ENCODE measurements around the gene PROC.

The PROC gene

DNA sequence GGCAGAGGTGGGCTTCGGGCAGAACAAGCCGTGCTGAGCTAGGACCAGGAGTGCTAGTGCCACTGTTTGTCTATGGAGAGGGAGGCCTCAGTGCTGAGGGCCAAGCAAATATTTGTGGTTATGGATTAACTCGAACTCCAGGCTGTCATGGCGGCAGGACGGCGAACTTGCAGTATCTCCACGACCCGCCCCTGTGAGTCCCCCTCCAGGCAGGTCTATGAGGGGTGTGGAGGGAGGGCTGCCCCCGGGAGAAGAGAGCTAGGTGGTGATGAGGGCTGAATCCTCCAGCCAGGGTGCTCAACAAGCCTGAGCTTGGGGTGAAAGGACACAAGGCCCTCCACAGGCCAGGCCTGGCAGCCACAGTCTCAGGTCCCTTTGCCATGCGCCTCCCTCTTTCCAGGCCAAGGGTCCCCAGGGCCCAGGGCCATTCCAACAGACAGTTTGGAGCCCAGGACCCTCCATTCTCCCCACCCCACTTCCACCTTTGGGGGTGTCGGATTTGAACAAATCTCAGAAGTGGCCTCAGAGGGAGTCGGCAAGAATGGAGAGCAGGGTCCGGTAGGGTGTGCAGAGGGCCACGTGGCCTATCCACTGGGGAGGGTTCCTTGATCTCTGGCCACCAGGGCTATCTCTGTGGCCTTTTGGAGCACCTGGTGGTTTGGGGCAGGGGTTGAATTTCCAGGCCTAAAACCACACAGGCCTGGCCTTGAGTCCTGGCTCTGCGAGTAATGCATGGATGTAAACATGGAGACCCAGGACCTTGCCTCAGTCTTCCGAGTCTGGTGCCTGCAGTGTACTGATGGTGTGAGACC, at the start of gene PROC:
Gene PROC (plus strand): TSS at position 128 of the 812 bp plus-strand sequence. CDS start 1,516 bp downstream, outside the sequence.
- no peak for DNase-seq

DNA sequence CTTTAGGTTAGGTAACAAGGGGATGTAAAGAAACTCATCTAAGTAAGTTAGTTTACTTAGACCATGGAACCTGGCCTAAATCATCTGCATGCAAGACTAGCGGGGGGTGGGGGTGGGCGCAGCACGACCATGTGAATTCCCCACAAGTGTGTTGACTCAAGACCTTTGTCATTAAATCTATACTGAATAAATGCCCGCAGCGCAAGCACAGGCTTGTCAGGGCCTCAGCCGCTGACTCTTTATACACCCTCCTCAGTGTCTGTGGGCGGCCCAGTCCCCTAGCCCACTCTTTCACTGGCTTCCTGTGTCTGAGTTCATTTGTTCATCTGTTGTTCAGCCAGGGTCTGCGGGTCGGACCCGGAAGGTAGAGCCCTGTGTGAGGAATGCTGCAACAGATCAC, 48.2 kb upstream of the PROC start:
- DNase-seq: no peak

- no peak for DNase-seq
These were observed 47.2 kb upstream of the PROC start for GRCh38 chr2:127371037-127371436.

DNA sequence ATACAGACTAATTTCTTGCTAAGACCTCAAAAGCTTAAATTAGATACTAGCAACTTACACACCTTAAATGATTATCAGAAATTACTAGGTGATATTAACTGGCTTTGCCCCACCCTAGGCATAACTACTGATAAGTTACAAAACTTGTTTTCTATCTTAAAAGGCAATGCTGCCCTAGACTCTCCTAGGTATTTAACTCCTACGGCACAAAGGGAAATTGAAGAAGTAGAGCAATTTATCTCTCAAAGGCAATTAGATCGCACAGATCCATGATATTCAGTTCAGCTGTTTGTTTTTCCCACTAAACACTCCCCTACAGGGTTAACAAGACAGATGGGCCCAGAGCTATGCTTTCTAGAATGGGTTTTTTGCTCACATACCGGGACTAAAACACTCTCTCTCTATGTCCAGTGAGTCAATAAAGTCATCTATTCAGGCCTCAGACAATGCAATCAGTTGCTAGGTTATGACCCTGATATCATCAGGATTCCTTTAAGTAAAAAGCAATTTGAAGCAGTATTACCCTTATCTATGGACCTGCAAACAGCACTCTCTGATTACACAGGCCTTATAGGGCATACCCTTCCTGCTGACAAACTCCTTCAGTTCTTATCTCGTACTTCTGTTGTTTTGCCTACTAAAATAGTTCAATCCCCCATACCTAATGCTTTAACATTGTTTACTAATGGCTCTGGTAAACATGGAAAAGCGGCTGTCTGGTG, 44.7 kb upstream of the PROC start:
- no peak for DNase-seq

GRCh38 chr2:127376257-127376656, 42.0 kb upstream of the PROC start:
- no peak for DNase-seq

- DNase-seq: no peak
These were observed 41.0 kb upstream of the PROC start for GRCh38 chr2:127377262-127377661.

GRCh38 chr2:127378720-127379119, 39.5 kb upstream of the PROC start:
- DNase-seq: no peak

DNA sequence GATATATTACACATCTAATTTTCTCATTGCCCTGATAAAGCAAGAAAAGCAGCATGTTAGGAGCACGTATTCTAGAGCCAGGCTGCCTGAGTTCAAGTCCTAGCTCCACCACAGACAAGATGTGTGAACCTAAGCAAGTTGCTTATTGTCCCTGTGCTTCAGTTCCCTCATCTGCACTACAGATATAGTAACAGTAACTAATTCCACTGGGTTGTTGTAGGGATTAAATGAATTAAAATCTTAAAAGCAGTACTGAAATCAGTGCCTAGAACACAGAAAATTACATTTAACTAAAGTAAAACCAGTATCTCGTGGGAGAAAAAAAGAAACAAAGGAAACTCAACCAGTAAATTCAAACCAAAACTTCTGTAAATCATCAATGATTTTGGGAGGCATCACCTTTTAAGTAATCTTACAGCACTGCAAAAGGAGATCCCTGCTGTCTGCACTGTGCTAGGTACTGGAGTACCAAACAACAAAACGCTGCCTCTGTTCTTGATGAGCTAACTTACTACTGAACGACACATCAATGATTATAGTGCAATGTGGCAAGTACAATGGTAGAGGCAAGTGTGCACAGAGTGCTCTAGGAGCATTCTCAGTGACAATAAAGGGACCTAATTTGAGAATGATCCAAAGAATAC, 38.4 kb upstream of the PROC start:
- DNase-seq: no peak

DNA sequence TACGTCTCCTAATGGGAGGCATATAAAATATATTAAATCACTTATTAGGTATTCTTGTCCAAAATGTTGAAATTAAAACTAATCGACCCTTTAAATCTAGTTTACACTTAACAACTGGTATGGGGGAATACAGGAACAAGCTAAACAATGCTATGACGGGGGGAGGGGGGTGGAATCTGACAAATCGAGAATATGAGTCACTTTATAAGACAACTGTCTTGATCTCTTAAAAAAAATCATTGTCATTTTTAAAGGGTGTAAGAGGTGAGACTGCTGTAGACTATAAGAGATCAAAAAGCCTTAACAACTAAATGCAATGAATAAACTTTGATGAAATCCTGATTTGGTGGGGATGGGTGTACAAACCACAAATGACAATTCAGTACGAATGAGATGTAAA, 36.5 kb upstream of the PROC start:
- no peak for DNase-seq

- DNase-seq: no peak
These were observed 35.4 kb upstream of the PROC start for GRCh38 chr2:127382831-127383230.

DNA sequence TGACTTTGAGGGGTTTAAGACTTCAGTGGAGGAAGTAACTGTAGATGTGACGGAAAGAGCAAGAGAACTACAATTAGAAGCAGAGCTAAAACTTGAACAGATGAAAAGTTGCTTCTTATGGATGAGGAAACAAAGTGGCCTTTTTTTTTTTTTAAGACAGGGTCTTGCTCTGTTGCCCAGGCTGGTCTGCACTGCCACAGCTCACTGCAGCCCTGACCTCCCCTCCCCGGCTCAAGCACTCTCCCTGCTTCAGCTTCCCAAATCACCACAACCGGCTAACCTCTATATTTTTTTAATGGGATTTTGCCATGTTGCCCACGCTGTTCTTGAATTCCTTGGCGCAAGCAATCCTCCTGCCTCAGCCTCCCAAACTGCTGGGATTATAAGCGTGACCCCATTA, 33.7 kb upstream of the PROC start:
- DNase-seq: no peak

GRCh38 chr2:127386246-127386645, 32.0 kb upstream of the PROC start:
- DNase-seq: no peak

DNA sequence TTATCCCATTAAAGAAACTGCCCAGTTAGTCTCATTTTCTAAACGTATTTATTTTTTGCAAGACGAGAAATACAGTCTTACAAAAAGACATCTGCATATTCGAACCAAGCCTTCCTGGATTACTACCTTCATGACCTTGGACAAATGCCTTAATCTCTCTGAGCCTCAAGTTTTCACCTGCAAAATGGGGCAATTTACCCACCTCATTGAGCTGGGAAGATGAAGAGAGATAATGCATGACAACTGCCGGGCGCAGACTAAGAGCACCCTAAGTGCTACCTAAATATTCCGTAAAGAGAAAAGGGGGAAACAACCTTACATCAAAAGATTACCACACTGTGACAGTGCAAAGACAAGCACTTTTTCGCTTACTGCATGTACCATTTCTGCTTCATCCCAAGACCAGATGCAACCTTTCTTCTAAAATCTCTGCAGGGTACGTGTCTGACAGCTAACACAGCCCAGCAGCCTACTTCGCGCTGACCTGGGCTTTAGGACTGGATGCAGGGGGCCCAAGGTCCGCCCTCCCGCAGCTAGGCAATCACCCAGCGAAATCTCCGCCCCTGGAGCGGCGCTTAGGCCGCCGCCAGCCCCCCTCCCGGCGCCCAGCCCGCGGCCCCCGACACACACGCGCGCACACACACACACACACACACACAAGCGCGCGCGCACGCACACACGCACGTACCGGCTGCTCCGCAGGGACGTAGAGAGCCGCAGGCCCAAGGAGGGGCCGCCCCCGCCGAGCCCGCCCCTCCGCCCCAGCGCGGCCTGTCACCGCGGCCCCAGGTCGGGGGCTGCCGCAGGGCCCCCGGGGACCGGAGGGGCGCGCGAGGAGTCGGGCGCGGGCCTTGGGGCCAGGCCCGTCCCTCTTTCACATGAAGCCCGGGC, 31.2 kb upstream of the PROC start:
- DNase-seq: peak; percentile 85 to 87

DNA sequence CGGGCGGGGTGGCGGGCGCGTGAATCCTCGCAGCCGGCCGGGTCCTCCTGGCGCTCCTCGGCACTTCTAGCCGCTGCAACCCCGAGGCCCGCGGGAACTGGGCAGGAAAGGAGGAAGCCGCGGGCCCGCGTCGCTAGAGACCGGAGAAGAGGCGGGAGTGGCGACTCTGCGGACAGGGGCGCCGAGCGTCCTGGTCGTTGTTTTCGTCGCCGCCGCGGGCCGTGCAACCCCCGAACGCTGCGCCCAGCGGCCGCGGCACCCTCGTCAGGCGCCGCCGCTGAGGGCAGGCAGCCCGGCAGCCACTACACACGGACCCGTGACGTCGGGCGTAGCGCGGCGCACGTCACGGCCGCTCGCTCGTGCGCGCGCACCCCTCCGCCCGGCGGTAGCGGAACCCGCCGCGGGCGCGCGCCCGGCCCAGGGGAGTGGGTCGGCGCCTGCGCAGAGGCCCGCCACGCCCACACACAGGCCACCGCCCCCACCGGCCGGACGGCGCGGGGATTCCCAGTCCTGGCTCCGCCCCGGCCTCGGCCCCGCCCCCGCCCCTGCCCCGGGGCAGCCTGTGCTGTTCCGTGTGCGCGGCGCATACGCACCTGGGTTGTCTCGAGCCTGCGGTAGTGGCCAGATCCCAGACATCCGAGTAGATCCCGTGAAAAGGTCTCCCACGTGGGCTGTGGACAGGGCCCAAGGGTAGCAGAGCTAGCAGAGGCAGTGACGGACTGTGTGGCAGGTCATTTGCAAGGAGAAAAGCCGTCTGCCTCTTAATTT, 30.4 kb upstream of the PROC start, which contains the start of gene MAP3K2:
Gene MAP3K2 (minus strand): TSS at position 321 of the 768 bp plus-strand sequence. CDS start 44,846 bp downstream, outside the sequence.
- DNase-seq: peak; percentile 94 to 97

GRCh38 chr2:127388423-127389164, 29.6 kb upstream of the PROC start:
- DNase-seq: no peak

DNA sequence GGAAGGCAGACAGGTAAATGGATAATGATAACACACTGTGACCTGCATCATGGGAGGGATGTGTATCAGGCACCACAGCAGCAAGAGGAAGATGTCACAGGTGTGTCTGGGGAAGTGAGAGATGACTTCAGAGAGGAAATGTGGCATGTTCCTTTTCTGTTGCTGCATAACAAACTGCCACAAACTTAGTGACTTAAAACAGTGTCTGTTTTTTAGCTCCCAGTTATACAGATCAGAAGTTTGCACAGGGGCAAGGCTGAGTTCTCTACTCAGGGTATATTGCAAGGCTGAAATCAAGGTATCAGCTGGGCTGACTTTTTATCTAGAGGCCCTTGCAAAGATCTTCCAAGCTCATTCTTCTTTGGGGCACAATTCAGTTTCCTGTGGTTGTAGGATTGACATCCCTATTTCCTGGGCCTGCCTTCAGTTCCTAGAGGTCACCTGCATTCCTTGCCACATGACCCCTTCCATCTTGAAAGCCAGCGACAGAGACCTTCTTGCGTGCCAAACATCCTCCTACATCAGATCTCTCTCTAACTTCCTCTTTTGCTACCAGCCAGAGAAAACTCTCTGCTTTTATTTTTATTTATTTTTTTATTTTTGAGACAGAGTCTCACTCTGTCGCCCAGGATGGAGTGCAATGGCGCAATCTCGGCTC, 28.3 kb upstream of the PROC start:
- peak; percentile 48 to 53 for DNase-seq

GRCh38 chr2:127392133-127392827, 25.9 kb upstream of the PROC start:
- no peak for DNase-seq

DNA sequence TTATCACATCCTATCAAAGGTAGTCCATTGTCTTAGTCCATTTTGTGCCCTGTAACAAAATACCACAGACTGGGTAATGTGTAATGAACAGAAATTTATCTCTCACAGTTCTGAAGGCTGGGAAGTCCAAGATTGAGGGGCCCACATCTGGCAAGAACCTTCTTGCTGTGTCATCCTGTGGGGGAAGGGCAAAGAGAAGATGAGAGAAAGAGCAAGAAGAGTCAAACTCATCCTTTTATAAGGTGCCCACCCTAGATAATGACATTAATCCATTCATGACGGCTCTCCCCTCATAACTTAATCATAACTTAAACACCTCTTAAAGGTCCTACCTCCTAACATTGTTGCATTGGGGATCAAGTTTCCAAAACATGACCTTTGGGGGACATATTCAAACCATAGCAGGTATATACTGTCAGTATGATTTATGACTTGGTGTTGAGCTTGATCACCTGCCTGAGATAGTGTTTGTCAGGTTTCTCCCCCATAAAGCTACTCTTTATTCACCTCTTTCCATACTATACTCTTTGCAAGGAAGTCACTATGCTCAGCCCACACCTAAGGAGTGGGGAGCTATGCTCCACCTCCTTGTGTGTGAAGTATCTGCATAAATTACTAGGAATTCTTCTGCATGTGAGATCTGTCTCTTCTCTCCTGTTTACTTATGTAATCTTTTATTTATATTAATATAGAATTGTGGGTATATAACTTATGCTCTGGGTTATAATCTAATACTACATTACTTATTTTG, 25.2 kb upstream of the PROC start:
- no peak for DNase-seq

DNA sequence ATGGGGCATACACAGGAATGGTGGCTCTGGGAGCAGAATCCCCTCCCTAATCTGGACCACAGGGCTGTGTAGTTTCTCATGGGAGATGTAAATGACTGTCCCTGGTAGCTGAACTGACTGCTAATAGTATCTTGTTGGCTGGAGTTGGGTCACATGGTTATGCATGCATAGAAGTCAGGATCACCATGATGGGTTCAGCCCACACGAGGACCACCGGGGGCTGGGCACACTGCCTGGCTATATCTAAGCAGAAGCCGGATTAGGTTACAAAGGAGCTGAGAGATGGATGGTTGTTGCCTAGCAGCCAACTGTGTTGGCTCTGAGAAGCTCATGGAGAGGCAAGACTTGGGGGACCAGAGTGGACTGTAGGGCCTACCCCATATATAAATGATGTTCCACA, 23.7 kb upstream of the PROC start:
- no peak for DNase-seq

Measured in CD4-positive, alpha-beta T cell treated with Interferon alpha-2 for 1 hour (primary cell).